ENCODE data around the gene MANSC1.
"Not testable (repeated sequence)": the region's sequence is repeated elsewhere in the genome, so short reads cannot be mapped to it uniquely, and the experiment has no call there.

MANSC1 gene

DNA sequence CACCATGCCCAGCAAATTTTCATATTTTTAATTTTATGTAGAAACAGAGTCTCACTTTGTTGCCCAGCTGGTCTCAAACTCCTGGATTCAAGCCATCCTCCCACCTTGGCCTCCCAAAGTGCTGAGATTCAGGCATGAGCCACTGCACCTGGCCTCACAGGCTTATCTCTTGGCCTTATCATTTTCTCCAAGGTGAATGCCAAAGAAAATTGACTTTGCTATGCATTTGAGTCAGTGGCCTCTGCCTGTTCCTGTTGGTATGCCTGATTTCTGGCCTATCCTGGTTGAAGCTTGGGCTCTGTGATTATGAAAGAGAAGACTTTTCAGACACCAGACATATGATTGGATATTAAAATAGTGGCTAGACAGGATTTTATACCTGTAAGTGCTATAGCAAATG is 34.2 kb downstream of the MANSC1 start:
- no peak for ATAC-seq
- TF ChIP-seq, protein P1, sequence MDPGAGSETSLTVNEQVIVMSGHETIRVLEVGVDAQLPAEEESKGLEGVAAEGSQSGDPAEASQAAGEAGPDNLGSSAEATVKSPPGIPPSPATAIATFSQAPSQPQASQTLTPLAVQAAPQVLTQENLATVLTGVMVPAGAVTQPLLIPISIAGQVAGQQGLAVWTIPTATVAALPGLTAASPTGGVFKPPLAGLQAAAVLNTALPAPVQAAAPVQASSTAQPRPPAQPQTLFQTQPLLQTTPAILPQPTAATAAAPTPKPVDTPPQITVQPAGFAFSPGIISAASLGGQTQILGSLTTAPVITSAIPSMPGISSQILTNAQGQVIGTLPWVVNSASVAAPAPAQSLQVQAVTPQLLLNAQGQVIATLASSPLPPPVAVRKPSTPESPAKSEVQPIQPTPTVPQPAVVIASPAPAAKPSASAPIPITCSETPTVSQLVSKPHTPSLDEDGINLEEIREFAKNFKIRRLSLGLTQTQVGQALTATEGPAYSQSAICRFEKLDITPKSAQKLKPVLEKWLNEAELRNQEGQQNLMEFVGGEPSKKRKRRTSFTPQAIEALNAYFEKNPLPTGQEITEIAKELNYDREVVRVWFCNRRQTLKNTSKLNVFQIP (CRISPR knock-in tag; IDR thresholded peaks at IDR 0.05; ENCODE audit: borderline replicate concordance, low read depth) = no peak
- no peak for TF ChIP-seq TOX (CRISPR knock-in tag; IDR thresholded peaks at IDR 0.05; ENCODE audit: borderline replicate concordance)
- TF ChIP-seq PPARA (CRISPR knock-in tag; IDR thresholded peaks at IDR 0.05; ENCODE audit: borderline replicate concordance) = no peak
- no peak for TF ChIP-seq ZFP30 (CRISPR knock-in tag; IDR thresholded peaks at IDR 0.05)
- no peak for TF ChIP-seq CREB5 (CRISPR knock-in tag; IDR thresholded peaks at IDR 0.05; ENCODE audit: low read depth)
- no peak for TF ChIP-seq ZNF8 (CRISPR knock-in tag; IDR thresholded peaks at IDR 0.05)
- TF ChIP-seq, protein P2, sequence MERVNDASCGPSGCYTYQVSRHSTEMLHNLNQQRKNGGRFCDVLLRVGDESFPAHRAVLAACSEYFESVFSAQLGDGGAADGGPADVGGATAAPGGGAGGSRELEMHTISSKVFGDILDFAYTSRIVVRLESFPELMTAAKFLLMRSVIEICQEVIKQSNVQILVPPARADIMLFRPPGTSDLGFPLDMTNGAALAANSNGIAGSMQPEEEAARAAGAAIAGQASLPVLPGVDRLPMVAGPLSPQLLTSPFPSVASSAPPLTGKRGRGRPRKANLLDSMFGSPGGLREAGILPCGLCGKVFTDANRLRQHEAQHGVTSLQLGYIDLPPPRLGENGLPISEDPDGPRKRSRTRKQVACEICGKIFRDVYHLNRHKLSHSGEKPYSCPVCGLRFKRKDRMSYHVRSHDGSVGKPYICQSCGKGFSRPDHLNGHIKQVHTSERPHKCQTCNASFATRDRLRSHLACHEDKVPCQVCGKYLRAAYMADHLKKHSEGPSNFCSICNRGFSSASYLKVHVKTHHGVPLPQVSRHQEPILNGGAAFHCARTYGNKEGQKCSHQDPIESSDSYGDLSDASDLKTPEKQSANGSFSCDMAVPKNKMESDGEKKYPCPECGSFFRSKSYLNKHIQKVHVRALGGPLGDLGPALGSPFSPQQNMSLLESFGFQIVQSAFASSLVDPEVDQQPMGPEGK (CRISPR knock-in tag; IDR thresholded peaks at IDR 0.05; ENCODE audit: borderline replicate concordance) = no peak

- not testable (repeated sequence) for ATAC-seq
These were observed 39.3 kb downstream of the MANSC1 start for GRCh38 chr12:12310695-12311094.

GRCh38 chr12:12305568-12306300 is 44.3 kb downstream of the MANSC1 start:
- TF ChIP-seq PPARA (CRISPR knock-in tag; IDR thresholded peaks at IDR 0.05; ENCODE audit: borderline replicate concordance) = no peak
- TF ChIP-seq ZC3H10 (CRISPR knock-in tag; IDR thresholded peaks at IDR 0.05) = no peak
- TF ChIP-seq CSRNP3 (CRISPR knock-in tag; IDR thresholded peaks at IDR 0.05) = no peak
- no peak for TF ChIP-seq OSR1 (CRISPR knock-in tag; IDR thresholded peaks at IDR 0.05)
- TF ChIP-seq TOX (CRISPR knock-in tag; IDR thresholded peaks at IDR 0.05; ENCODE audit: borderline replicate concordance) = no peak
- no peak for TF ChIP-seq ZFP30 (CRISPR knock-in tag; IDR thresholded peaks at IDR 0.05)
- no peak for TF ChIP-seq CREB5 (CRISPR knock-in tag; IDR thresholded peaks at IDR 0.05; ENCODE audit: low read depth)
- no peak for TF ChIP-seq ARNTL (CRISPR knock-in tag; IDR thresholded peaks at IDR 0.05; ENCODE audit: borderline replicate concordance, low read depth)
- no peak for TF ChIP-seq ZFP3 (CRISPR knock-in tag; IDR thresholded peaks at IDR 0.05)
- TF ChIP-seq ZNF70 (CRISPR knock-in tag; IDR thresholded peaks at IDR 0.05) = no peak
- no peak for TF ChIP-seq ZNF565 (CRISPR knock-in tag; conservative IDR thresholded peaks at IDR 0.05; ENCODE audit: low read depth)
- TF ChIP-seq GLIS3 (CRISPR knock-in tag; IDR thresholded peaks at IDR 0.05) = no peak
- no peak for TF ChIP-seq CSDC2 (CRISPR knock-in tag; IDR thresholded peaks at IDR 0.05)
- TF ChIP-seq ZNF8 (CRISPR knock-in tag; IDR thresholded peaks at IDR 0.05) = no peak
- TF ChIP-seq, protein P1 (CRISPR knock-in tag; IDR thresholded peaks at IDR 0.05; ENCODE audit: borderline replicate concordance, low read depth) = no peak
- TF ChIP-seq, protein P2 (CRISPR knock-in tag; IDR thresholded peaks at IDR 0.05; ENCODE audit: borderline replicate concordance) = no peak

More at GRCh38 chr12:12305568-12306300, 44.3 kb downstream of the MANSC1 start:
- ATAC-seq = no peak
